ENCODE data around the gene METTL26. TPM values are rescaled to one million over a fixed set of nuclear protein-coding genes. Genes with fewer than 3 reads are reported as not detected.

METTL26 gene
- total RNA-seq, 1 donor from 2014 or later = 91.4 TPM

DNA sequence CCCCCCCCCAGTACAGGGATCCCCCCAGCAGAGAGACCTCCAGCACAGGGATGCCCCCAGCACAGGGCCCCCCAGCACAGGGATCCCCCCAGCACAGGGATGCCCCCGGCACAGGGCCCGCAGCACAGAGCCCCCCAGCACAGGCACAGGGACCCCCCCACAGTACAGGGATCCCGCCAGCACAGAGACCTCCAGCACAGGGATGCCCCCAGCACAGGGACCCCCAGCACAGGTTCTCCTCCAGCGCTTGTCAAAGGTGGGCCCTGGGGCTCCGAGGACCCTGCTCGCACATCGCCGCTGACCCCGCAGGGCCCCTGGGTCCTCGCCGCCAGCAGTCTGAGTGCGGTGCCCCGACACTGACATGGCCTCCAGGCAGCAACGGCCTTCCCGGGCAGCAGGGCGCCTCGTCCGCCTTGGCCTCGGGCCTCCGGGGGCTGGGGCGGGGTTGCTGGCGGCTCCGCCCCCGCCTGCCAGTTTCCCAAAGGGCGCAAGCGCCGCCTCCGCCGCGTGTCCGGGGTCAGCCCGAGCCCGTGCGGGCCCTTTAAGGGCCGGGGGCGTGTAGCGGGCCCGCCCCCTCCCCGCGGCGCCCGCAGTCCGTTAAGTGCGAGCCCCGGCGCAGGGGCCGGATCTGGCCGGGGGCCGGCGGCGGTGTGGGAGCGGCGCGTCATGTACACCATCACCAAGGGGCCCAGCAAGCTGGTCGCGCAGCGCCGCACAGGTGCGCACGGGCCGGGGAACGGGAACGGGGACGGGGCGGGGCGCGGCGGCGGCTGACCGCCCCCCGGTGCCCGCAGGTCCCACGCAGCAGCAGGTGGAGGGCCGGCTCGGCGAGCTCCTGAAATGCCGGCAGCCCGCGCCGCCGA, 5.5 kb upstream of the METTL26 start, which contains the start of gene MCRIP2:
Gene MCRIP2 (plus strand): TSS at position 503 of the 863 bp plus-strand sequence. CDS start 164 bp downstream, at position 667.
- intact Hi-C loops (cut with micrococcal nuclease) = no loop called here

DNA sequence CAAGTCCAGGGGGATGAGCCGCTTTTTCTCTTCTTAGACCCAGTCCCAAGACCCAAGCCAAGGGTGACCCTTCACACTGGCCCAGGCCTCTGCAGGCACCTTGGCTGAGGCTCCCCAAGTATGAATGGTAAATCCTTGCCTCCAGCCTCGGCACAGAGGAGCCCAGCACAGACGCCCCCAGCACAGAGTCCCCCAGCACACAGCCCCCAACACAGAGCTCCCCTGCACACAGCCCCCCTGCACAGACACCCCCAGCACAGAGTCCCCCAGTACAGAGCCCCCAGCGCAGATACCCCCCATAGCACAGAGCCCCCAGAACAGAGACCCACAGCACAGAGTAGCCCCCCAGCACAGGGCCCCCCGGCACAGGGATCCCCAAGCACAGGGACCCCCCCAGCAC, 4.5 kb upstream of the METTL26 start:
- intact Hi-C loops (cut with micrococcal nuclease) = no loop called here

DNA sequence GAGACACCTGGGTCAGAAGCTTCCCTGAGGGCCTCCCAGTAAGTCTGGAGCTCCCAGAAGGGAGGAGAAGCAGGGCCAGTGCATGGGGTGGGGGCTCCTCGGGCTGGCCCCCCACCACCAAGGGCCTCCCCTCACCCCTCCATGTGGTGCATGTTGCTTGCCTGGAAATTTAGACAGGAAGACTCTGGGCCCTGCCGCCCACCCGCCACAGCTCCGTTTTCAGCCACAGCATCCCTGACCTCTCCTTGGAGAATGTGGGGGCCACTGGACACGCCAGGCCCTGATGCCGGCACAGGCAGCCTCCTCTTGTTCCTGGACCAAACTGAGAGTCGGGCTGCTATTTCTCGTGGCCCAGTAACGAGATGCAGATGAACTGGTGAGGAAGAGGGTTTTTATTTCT, 2.7 kb upstream of the METTL26 start:
- intact Hi-C loops (cut with micrococcal nuclease) = loop anchor here (5.0 kb wide), 1 partner anchor 112 kb away; the partner anchor contains the start of gene CAPN15

DNA sequence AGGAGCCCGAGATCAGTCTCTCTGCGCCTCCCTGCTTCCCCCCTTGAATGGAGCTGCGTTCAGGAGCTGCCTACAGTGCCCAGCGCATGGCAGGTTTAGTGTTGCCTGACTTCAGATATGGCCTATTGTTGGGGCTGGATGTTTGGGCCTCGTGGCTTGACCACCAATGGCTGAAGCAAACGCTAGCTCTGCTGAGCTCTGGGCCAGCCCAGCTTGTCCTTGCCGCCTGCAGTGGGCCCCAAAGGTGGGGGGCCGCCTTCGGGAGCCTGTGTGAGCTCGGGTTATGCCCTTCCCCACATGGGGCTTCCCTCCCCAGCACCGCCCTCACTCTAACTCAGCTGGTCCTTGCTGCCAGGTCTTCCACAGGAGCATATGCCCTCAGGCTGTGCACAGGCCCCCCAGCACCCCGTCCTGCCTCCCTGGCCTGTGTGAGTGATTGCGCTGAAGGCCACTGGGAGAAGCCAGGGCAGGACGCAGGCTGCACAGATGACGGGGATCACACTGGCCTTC, 2.0 kb upstream of the METTL26 start:
- intact Hi-C loops (cut with micrococcal nuclease) = loop anchor here (5.0 kb wide), 1 partner anchor 111 kb away; the partner anchor contains the start of gene CAPN15

DNA sequence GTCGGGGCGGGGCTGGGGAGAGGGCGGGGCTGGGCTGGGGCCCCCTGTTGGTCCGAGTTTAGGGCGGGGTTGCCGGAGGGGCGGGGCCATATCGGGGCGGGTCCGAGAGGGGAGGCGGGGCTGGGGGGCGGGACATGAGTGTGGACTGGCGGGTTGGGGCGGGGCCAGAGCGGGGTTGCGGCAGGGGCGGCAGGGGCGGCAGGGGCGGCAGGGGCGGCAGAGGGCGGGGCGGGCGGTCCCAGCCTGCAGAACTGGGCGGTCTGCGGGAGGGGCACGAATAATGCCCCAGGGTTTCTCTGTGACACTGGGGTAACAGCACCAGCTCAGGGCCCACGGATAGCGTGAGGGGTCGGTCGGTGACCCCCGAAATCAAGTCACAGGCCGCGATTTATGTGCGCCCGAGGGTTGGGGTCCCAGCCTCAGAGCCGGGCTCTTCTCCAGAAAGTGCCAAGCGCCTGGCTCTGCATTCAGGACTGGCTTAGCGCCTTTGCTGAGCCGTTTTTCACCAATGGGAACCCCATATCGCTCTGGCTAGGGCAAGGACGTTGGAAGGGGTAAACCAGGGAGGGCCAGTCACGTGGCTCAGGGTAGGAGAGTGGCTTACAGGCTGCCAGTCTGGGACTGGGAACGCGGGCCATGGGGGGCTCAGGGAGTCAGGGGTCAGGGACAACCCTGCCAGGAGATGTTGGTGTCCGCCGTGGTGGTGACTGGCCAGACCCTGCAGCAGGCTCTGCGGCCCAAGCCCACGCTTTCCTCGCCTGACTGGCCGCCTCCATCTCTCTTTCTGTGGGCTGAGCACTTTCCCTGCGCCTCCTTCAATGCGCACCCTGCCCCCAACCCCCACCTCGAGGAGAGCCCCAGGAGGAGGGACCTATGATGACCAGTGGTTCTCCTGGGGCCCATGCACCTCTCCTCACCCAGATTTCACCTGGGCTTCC, 1.2 kb upstream of the METTL26 start:
- intact Hi-C loops (cut with micrococcal nuclease) = loop anchor here (1.0 to 5.0 kb wide), 4 partner anchors 23 to 237 kb away; partner anchors contain the start of genes CAPN15, DECR2 and STUB1

DNA sequence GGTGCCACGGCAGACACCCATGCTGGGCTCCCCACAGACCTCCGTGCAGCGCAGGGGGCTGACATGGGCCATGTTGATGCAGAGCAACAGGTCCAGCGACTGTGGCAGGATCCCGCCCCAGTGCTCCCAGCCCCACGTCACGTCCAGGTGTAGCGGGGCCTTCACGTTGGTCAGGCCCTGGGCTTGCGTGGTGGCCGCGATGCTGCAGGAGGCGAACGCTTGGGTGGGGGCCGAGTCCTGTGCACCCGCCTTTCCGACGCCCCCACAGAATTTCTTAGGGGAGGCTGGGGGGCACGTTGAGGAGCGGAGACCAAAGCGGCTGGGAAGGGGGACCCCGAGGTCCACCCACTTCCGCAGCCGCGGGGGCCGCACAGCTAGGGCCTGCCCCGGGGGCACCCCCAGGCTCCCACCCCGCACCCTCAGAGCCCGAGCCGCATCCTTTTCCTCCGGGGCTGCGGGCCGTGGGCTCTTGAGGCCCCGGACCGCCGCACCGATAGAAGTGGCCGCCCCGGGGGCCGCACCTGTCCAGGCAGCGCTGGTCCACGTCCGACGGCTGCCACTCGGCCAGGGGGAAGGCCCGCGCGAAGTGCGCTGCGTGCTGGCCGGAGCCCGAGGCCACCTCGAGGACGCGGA, 416 bp downstream of the METTL26 start:
- intact Hi-C loops (cut with micrococcal nuclease) = loop anchor here (1.0 to 5.0 kb wide), 5 partner anchors 25 to 235 kb away; partner anchors contain the start of genes CAPN15, DECR2 and JMJD8

DNA sequence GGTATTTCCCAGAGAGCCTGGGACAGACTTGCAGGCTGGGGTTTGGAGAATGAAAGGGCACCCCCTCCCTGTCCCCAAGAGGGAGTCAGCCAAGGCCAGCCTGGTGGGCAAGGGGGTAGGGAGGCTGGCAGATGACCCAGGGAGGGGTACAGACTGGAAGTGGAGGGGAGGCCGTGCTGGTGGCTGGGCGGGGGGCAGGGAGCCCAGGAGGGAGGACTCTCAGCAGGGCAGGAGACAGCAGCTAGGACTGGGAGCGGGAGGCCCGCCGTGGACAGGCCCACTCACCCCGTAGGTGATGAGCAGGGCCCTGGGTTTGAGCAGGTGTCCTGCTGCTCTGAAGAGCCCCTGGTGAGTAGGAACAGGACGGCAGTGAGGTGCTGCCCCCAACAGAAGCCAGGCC, 1.1 kb downstream of the METTL26 start:
- intact Hi-C loops (cut with micrococcal nuclease) = loop anchor here (5.0 kb wide), 1 partner anchor 108 kb away; the partner anchor contains the start of gene CAPN15

DNA sequence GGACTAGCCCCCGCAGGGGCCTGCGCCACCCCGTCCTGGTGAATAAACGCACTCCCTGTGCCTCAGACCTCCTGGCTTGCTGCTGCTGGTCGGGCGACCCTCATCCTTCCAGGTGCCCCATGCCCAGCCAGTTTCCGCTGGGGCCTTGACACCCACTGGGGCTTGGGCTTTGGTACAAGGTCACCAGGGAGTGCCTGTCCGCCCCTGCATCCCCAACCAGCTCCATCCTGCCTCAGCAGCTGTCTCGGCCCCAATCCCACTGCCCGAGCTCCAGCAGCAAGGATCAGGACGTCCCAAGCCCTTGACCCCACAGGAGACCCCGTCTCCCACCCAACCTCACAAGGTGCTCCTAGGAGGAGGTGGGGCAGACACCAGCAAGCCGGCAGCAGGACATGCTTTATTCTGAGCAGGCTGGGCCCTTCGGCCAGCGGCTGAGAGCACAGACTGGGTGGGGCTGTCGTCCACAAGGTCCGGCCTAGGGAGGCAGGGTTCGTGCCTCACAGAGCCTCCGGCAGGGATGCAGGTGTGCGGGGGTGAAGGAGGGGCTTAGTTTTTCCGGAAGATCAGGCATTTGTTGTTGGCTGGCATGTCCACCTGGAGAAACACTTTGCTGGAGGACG, 1.9 kb downstream of the METTL26 start:
- intact Hi-C loops (cut with micrococcal nuclease) = no loop called here

DNA sequence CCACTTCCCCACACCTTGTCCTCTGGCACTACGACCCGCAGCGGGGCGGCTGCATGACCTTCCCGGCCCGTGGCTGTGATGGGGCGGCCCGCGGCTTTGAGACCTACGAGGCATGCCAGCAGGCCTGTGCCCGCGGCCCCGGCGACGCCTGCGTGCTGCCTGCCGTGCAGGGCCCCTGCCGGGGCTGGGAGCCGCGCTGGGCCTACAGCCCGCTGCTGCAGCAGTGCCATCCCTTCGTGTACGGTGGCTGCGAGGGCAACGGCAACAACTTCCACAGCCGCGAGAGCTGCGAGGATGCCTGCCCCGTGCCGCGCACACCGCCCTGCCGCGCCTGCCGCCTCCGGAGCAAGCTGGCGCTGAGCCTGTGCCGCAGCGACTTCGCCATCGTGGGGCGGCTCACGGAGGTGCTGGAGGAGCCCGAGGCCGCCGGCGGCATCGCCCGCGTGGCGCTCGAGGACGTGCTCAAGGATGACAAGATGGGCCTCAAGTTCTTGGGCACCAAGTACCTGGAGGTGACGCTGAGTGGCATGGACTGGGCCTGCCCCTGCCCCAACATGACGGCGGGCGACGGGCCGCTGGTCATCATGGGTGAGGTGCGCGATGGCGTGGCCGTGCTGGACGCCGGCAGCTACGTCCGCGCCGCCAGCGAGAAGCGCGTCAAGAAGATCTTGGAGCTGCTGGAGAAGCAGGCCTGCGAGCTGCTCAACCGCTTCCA, 2.6 kb downstream of the METTL26 start:
- intact Hi-C loops (cut with micrococcal nuclease) = no loop called here

DNA sequence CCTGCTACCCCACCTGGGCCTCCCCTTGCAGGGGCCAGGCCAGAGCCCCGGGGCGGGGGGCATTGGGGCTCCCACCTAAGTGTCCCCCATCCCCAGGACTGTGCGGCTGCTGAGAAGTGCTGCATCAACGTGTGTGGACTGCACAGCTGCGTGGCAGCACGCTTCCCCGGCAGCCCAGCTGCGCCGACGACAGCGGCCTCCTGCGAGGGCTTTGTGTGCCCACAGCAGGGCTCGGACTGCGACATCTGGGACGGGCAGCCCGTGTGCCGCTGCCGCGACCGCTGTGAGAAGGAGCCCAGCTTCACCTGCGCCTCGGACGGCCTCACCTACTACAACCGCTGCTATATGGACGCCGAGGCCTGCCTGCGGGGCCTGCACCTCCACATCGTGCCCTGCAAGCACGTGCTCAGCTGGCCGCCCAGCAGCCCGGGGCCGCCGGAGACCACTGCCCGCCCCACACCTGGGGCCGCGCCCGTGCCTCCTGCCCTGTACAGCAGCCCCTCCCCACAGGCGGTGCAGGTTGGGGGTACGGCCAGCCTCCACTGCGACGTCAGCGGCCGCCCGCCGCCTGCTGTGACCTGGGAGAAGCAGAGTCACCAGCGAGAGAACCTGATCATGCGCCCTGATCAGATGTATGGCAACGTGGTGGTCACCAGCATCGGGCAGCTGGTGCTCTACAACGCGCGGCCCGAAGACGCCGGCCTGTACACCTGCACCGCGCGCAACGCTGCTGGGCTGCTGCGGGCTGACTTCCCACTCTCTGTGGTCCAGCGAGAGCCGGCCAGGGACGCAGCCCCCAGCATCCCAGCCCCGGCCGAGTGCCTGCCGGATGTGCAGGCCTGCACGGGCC, 3.4 kb downstream of the METTL26 start:
- intact Hi-C loops (cut with micrococcal nuclease) = no loop called here

DNA sequence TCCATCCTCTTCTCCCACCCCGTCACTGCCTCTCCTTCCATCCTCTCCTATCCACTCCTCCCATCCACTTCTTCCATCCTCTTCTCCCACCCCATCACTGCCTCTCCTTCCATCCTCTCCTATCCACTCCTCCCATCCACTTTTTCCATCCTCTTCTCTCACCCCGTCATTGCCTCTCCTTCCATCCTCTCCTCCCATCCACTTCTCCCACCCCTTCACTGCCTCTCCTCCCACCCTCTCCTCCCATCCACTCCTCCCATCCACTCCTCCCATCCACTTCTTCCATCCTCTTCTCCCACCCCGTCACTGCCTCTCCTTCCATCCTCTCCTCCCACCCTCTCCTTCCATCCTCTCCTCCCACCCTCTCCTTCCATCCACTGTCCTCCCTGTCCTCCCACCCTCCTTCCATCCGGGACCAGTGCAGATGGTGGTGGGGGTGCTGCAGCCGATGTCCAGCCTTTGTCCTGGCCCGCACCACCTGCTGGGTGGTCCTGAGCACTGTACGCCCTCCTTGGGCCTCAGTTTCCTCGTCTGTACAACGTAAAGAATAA, 4.2 kb downstream of the METTL26 start:
- intact Hi-C loops (cut with micrococcal nuclease) = no loop called here

DNA sequence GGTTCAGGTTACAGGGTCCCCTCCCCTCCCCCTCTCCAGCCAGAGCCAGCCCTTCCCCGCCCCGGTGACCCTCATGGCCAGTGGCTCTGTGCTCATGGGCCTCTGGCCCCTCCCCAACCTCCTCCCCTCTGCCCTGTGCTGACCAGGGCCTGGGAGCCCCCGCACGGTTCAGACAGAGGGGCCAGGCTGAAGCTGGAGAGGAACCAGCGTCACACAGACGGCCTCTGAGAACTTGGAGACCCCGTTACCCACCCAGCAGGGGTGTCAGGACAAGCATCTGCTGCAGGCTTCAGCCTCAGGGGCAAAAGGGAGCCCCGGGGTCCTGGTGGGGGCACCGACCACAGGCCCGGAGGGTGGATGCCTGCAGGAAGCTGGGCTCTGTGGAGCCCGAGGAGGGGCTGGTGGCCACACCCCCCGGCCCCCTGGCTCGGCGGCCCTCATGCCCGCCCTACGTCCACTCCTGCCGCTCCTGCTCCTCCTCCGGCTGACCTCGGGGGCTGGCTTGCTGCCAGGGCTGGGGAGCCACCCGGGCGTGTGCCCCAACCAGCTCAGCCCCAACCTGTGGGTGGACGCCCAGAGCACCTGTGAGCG, 5.2 kb downstream of the METTL26 start, which contains the start of gene WFIKKN1:
Gene WFIKKN1 (plus strand): TSS at position 171 of the 591 bp plus-strand sequence. CDS start 269 bp downstream, at position 440.
- intact Hi-C loops (cut with micrococcal nuclease) = no loop called here

DNA sequence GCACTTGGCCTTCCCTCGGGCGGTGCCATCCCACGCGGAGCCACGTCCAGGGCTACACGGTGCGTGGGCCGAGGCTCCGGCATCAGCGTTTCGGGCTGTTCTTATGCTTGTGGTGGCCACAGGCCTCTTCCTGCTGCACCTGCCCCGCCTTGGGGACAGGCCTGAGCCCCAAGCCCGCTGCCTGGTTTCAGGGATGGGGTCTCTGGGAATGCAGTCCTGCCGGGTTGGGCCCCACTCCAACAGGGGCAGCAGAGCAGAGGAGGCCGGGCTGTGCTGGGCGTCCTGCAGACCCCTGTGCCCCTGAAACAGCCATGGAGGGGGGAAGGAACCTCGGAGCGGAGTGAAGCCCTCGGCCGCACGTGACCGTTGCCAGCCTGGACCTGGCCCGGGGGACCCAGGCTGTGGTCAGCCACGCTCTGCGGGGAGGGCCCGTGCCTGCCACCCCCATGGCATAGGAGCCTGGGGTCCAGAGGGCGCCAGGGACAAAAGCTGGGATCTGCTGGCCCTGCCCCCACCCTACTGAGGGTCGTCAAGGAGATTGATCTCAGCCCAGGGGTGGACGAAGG, 5.8 kb downstream of the METTL26 start:
- intact Hi-C loops (cut with micrococcal nuclease) = no loop called here

DNA sequence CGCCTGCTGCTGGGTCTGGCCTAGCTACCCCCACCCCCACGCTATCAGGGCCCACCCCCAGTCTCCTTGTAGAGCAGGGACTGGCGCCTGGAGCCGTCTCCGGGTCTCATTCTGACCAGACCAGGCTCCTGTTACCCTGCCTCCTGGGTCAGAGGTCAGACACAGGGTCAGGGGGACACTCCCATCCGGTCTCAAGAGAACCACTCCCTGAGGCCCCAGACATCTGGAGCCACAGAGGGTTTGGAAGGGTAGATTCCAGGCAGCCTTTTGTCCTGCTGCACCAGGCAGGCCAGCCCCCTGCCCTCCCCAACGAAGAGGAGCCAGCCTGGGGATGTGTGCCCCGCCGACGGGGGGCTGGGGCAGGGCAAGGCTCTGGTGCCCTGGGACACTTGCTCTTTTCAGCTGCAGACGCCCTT, 6.3 kb downstream of the METTL26 start:
- intact Hi-C loops (cut with micrococcal nuclease) = no loop called here

DNA sequence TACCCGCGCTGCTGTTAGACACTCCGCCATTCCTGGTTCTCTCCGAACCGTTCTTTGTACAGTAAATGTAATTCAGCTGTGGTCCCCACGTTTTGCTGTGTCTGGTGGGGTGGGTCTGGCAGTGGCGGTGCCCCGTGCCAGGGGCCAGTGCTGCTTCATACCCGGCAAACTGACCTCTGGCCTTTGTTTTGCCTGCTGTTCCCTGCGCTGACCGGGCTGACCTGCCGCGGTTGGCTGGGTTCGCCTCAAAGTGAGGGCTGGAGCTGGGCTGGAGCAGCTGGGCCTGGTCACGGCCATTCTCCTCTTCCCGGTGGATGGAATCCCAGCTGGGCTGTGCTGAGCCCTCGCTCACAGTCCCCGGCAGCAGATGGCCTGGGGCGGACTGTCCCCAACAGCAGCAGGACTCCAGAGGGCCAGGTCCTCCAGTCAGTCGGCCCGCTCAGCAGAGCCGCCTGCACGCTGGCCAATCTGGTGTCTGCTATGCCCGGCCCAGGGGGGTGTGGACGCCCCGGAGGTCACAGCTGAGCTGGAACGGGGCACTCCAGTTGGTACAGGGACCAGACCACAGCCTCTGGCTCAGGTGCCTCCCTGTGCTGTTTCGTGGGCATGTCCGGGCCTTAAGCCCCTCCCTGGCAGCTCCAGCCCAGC, 6.8 kb downstream of the METTL26 start:
- intact Hi-C loops (cut with micrococcal nuclease) = no loop called here

DNA sequence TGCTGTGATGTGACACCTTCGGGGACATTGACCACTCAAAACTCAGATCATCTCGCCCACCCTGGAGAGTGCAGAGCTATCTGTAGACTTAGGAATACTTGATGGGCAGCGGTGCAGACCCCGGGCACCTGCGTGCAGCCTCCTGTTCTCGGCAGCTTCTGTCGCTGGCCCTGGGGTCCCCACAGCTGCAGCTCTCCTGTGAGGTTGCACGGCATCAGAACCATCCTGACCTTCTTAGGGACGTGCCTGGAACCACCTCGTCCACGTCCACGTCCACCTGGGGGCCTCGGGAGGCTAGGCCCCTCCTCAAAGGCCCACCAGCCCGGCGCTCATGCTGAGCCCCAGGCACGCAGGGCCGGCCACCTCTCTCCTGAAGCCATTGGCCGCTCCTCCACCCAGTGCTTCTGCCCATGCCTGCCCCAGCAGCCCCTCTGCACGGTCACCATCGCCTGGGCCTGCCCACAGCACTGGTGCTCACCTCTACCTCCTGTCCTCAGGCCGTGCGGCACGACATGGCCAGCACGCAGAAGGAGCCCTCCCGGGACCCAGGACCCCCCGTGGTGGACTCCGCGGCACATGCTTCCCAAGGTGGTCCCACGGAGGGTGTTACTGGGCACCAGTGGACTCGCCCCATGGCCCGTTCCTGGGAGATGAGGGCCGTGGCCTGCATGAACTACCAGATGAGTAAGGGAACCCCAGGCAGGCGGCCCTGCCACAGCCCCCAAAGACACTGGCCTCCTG, 7.6 kb downstream of the METTL26 start:
- intact Hi-C loops (cut with micrococcal nuclease) = no loop called here

Data from T-helper 2 cell treated with Interferon-gamma antibody and Interleukin-4, amounts not matched to agents 100 ng/mL and 5 ng/mL, for 36 hours (primary cell).